BJ (cell line): ENCODE measurements around the gene NDUFV1. TPM values are rescaled to one million over a fixed set of nuclear protein-coding genes. Genes with fewer than 3 reads are reported as not detected.
A peak's percentile ranks its signal among the peaks of the same experiment; 100 is the strongest.

ENCODE experiments used
- CTCF ChIA-PET: fragments of 350-600 bp; formaldehyde crosslinking; extraction: SDS; loops from one replicate; lab custom pipeline; 2021; ENCODE audit warnings: antibody characterized with exemption, inconsistent platforms; lab: Yijun Ruan, JAX
- POLR2A ChIA-PET: fragments of 300-600 bp; sonication (Branson Sonifier 250); formaldehyde crosslinking; extraction: SDS; loops from one replicate; lab custom pipeline; 2021; ENCODE audit warnings: antibody characterized with exemption; lab: Charles Lee
- DNase-seq: peaks from one replicate; pipeline ENCODE4 v3.0.0-alpha.2; 2011; ENCODE audit warnings: low read depth
- H3K27me3 ChIP-seq: 2 replicates; pipeline ENCODE4 v1.6.0; 2011; ENCODE audit warnings: low read length; ENCODE audit not compliant: control insufficient read depth, insufficient read depth
- H3K36me3 ChIP-seq: 2 replicates; pipeline ENCODE4 v1.5.1; 2011; ENCODE audit warnings: low read length; ENCODE audit not compliant: control insufficient read depth, insufficient read depth
- H3K4me3 ChIP-seq: 2 replicates; pipeline ENCODE4 v1.5.1; 2011; ENCODE audit warnings: low read depth, mild to moderate bottlenecking, control low read depth, low read length
- polyA plus RNA-seq: library from polyadenylated mRNA; depleted of rRNA; stranded (reverse); fragments of >200 nt; gene quantifications from 2 replicates; pipeline ENCODE4 v1.2.3, GENCODE V29; 2011
- TF ChIP-seq, protein P1 (sequence below): IDR thresholded peaks from 2 replicates; pipeline ENCODE4 v1.5.1; 2011; ENCODE audit warnings: low read depth, mild to moderate bottlenecking, control low read depth, inconsistent platforms, low read length, moderate library complexity; ENCODE audit not compliant: insufficient read depth

The NDUFV1 gene
- polyA plus RNA-seq, 1 experiment = 149 TPM

DNA sequence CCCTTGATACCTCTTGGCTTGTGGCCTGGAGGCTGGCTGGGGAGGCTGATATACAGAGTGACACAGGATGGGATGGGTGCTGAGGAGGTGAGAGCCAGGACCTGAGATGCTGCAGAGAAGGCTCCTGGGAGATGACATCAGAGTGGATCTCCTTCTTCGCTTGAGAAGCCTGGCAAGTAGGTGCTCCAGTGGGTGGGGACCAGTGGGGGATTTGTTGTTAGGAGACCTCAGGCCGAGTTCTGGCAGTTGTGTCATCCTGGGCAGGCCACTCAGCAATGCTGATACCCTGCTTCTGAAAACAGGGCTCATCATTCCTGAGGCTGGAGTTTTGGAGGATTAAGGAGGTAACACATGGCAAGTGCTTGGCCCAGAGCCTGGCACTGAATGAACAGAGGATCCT lies 1.9 kb upstream of the NDUFV1 start:
- Histone ChIP-seq H3K4me3 (no peak overlapping the region), H3K27me3 (peaks cover 5% of the 10 kb centered on the region), H3K36me3 (peaks cover 8% of the 10 kb centered on the region)
- ChIA-PET POLR2A (no interaction called here), CTCF (interaction anchor here (1.0 to 1.1 kb wide), 2 partner anchors 9 to 54 kb away, joined by 3 read pairs; no protein-coding TSS in a partner anchor)
- TF ChIP-seq, protein P1, sequence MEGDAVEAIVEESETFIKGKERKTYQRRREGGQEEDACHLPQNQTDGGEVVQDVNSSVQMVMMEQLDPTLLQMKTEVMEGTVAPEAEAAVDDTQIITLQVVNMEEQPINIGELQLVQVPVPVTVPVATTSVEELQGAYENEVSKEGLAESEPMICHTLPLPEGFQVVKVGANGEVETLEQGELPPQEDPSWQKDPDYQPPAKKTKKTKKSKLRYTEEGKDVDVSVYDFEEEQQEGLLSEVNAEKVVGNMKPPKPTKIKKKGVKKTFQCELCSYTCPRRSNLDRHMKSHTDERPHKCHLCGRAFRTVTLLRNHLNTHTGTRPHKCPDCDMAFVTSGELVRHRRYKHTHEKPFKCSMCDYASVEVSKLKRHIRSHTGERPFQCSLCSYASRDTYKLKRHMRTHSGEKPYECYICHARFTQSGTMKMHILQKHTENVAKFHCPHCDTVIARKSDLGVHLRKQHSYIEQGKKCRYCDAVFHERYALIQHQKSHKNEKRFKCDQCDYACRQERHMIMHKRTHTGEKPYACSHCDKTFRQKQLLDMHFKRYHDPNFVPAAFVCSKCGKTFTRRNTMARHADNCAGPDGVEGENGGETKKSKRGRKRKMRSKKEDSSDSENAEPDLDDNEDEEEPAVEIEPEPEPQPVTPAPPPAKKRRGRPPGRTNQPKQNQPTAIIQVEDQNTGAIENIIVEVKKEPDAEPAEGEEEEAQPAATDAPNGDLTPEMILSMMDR = no peak
- DNase-seq = no peak

DNA sequence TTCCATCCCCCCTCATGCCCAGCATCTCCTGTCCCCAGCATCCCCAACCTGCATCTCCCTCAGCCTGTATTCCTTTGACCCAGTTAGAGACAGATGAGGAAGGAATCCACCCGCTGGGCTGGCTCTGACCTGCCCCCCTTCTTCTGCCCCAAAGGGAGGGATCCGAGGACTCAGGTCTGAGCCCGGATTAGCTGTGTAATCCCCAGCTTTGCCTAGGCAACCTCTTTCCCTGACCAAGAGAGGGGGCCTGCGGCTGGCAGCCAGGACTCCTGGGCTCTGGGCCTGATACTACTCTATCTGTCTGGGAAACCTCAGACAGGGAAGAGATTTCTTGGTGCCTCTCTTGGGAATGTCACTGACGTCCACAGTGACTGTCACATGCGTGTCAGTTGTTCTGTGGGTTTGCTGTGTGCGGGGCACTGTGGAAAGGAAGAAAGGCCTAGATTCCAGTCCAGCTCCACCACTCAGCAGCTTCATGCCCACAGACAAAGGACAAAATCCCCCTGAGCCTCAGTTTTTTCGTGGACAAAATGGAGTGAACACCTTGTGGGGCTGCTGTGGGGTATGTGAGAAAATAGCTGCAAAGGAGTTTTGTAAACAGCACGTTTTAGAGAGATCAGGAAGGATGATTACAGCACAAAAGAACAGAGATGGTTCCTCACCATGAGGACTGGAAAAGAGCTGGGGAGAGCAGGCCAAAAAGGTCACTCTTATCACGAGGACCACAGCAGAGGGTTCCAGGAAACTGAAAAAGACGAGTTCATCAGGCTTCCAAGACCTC lies 1.3 kb upstream of the NDUFV1 start:
- H3K4me3 ChIP-seq = no peak overlapping the region
- ChIA-PET CTCF (interaction anchor here (1.0 kb wide), 1 partner anchor 8 kb away, joined by 3 read pairs; no protein-coding TSS in a partner anchor), POLR2A (no interaction called here)
- TF ChIP-seq, protein P1 = no peak
- peaks cover 5% of the 10 kb centered on the region for H3K27me3 ChIP-seq
- peaks cover 11% of the 10 kb centered on the region for H3K36me3 ChIP-seq
- no peak for DNase-seq

DNA sequence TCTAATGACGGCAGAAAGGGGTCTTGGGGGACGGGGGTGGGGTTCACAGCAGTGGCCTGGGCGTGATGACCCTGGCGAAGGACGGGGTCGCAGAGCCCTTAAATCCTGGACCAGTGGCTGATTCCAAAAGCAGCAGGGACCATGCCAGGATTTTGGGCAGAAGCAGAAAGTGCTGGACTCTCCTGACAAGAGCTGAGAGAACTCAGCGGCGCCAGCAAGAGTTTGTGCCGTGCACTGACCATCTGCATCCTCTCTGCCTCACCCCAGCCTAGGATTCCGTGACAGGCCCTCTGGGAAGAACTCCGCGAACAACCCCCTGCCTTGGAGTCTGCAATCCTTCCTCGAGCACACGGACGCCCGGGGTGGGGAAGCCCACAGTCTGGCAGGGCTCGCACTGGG lies 644 bp upstream of the NDUFV1 start:
- peaks cover 2% of the 10 kb centered on the region for H3K27me3 ChIP-seq
- no peak for DNase-seq
- H3K4me3 ChIP-seq = peak overlapping the region; percentile 93
- peaks cover 16% of the 10 kb centered on the region for H3K36me3 ChIP-seq
- POLR2A ChIA-PET = no interaction called here
- TF ChIP-seq, protein P1 = no peak
- CTCF ChIA-PET = interaction anchor here (1.0 kb wide), 1 partner anchor 8 kb away, joined by 3 read pairs; no protein-coding TSS in a partner anchor

DNA sequence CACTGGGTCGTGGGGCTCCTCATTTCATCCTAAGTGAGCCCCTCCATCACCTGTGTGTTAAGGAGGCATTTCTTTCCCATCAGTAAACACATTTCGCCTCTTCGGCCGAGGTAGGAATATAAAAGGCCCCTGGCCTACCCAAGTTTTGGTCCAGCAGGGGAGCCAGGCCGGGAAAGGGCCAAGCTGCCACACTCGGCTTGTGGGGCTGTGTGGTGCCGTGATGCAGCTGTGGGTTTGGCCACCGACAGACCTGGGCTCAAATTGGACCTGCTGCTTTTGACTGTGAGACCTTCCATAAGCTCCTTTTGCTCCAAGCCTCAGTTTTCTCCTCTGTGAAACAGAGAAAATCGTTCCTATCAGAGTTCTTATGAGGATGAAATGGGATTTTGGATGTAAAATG lies 771 bp downstream of the NDUFV1 start:
- POLR2A ChIA-PET = no interaction called here
- Histone ChIP-seq H3K4me3 (peak overlapping the region; percentile 93), H3K27me3 (peaks cover 2% of the 10 kb centered on the region), H3K36me3 (peaks cover 22% of the 10 kb centered on the region)
- TF ChIP-seq, protein P1 = no peak
- no peak for DNase-seq
- CTCF ChIA-PET = interaction anchor here (0.7 to 2.2 kb wide), 3 partner anchors 22 to 62 kb away, joined by 3 to 13 read pairs (median 3); partner anchors contain the start of gene NUDT8

DNA sequence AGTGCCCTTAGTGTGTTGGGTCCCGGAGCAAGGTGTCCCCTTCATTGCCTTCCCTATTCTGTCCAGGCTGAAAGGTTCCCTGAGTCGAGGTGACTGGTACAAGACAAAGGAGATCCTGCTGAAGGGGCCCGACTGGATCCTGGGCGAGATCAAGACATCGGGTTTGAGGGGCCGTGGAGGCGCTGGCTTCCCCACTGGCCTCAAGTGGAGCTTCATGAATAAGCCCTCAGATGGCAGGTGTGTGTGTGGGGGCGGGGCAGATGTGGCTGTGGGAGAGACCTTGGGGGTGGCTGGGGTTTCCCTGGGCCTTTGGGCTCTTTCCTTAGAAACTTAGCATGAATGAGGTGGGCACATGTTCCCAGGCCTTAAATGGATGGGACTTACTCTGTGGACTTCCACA lies 1.8 kb downstream of the NDUFV1 start:
- Histone ChIP-seq H3K27me3 (no peaks in the 10 kb centered on the region), H3K36me3 (peaks cover 26% of the 10 kb centered on the region), H3K4me3 (no peak overlapping the region)
- TF ChIP-seq, protein P1 = no peak
- DNase-seq = no peak
- CTCF ChIA-PET = interaction anchor here (0.7 to 2.2 kb wide), 6 partner anchors 9 to 63 kb away, joined by 3 to 13 read pairs (median 3); partner anchors contain the start of genes GSTP1 and NUDT8
- POLR2A ChIA-PET = no interaction called here
